ENCODE data around the gene SOX3.

SOX3 gene

DNA sequence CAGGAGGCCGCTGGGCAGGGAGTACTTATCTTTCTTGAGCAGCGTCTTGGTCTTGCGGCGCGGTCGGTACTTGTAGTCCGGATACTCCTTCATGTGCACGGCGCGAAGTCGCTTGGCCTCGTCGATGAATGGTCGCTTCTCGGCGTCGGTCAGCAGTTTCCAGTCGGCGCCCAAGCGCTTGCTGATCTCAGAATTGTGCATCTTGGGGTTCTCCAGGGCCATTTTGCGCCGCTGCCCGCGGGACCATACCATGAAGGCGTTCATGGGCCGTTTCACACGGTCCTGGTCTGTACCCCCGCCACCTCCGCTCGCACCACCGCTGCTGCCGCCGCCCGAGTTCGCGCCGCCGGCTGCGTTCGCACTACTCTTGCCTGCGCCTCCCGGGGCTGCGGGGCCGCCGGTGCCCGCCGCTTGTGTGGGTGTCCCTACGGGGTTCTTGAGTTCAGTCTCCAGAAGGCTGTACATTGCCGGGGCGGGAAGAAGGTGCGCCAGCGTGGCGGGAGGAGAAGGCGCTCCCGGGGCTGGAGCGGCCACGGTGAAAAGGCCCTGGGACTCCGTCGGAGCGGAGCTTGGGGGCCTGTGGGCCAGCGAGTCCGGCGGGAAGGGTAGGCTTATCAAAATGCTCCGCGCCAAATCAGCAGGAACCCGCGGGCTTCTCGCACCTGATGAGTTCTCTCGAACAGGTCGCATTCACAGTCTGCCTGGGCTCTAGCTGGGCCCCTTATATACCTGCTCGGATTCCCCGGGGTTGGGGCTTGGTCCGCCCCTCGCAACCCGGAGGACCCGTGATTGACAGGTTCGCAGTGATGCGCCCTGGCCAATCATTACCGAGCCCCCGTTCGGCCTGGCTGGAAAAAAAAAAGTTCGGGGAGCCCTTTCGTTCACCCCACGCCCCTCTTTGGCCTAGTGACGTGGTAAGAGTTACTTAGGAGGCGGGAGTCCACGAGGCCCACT lies at the start of gene SOX3:
Gene SOX3, minus strand, starts transcription at position 699 of the 954 bp plus-strand sequence. Its CDS starts 9 bp downstream, at position 690.
- DNase-seq: no peak

DNA sequence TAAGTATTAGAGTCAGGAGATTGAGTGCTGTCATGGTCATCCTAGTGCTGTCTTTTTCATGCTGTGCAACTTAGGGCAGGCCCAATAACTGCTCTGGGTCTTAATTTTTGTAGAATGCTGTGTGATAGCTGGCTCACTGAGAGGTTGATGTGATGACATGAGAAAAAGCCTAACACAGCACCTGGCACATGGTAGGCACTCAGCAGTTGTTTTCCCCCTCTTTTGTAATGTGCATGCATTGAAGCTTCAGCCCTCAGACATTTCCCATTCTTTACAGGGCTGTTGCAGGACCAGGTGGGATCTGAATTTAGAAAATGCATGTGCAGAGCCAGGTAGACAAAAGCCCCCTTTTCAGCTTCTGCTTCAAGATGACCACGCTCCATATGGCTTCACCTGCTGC lies 44.1 kb upstream of the SOX3 start:
- no peak for DNase-seq

DNA sequence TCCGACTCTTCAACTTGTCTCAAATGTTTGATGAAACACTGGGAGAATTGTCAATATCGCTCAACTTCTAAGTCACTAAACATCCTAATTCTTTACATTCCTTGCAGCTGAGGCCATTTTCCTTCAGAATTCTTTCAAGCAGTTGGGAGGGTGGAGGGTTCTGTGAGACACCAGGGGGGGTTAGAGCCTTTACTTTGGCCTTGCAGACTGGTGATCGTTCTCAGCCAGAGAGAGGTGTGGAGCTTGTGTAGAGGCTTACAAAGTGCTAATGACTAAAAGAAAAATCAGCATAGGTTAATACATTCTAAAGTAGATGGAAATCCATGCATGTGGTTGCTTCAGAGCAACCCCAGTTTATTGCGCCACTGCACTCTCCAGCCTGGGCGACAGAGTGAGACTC lies 21.3 kb upstream of the SOX3 start:
- DNase-seq: no peak

DNA sequence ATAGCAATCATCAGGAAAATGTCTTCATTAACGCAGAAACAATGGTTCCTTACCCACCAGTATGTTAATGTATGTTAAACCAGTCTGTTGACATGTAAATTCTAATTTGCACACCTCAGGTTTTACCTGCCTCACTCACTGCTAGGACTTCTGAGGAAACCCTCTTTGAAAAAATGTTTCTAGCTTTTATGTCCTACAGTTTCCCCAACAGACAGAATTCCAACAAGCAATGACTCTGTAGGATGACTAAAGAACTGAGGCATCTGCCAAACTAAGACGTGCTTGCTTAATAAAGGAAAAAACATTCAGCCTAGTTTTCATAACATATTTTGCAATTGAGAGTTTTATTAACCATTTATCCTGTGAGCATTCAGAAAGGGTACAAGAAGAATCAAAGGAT lies 20.6 kb upstream of the SOX3 start:
- no peak for DNase-seq

DNA sequence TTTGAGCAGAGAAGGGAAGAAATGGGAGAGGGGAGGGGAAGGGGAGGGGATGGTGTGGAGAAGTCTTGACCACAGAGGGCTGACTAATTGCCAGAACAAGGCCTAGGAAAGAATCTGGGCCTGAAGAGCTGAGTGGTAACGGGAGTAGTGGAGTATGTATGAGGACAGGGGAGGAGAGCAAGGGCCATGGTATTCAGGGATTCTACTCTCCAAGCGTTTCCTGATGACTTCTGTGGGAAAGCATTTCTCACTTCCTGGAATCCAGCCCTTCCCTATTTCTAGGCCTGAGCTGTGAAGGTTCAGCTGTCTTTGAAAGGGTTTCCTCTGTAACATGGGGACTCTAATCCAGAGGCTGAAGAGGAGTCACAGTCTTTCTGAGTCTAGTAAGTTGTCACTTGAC lies 19.7 kb upstream of the SOX3 start:
- no peak for DNase-seq

DNA sequence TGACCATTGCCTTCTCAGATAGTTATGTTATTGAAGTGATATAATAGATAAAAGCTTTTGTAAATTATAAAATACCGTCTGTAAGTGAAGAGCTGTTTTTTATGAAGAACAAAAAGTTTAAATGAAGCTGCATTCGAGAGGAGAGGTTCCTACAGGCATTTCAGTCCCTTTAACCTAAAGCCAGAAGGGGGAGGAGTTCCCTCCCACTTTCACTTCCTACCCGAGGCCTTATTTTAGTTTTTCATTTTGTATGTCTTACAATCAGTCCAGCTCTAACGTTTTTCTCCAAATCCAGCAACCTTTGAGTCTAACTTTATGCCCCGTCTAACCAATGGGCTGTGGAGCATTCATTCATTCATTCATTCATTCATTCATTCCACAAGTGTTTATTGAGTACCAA lies 16.5 kb upstream of the SOX3 start:
- no peak for DNase-seq

DNA sequence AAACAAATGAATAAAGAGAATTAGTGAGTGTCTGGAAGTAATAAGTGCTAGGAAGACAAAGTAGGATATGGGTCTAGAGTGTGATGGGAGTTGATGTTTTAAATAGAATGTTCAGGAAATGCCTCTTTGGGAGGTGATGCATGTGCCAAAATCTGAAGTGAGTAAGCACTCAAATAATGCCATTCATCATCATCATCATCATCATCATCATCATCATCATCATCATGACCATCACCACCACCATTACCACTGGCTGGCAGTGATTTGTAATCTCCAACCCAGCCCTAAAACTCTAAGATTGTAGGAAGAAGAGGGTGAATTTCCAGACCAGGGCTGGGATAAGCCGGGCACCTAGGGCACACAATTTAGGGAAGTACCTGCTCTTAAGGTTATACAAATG lies 9.7 kb upstream of the SOX3 start:
- DNase-seq: no peak

DNA sequence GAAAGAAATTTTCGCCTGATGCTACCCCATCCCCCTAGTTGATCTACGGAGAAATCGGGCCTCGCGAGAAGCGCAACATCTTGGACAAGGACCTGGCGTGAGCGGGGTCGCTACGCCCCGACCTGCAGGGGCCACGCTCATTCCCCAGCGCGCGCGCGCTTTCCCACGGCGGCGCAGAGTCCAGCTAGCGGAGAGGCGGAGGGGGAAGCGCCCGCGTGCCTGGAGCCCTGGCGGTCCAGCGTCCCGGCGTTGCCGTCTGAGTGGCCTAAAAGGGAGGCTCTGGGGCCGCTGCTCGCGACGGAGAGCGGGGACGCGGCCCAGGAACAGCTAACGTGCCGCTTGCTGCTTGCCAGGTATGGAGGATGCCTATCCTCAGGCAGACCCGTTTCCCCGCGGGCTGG lies 6.0 kb upstream of the SOX3 start:
- DNase-seq: no peak

DNA sequence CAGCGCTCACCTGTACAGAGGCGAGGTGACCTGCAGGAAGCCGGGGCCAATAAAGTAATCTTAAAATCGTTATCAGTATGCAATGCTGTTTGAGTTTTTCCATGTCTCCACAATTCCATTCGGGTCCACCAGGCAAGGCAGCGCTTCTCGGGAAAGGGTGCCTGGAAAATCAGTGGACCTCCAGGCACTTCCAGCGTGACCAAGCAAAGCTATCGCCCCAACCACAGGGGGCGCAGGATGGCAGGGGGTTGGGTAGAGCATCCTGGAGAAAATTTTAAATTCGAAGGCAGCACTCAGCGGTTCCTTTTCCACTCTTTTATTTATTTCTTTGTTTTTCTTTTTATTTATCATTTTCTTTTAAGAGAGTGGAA lies 5.4 kb upstream of the SOX3 start:
- no peak for DNase-seq

DNA sequence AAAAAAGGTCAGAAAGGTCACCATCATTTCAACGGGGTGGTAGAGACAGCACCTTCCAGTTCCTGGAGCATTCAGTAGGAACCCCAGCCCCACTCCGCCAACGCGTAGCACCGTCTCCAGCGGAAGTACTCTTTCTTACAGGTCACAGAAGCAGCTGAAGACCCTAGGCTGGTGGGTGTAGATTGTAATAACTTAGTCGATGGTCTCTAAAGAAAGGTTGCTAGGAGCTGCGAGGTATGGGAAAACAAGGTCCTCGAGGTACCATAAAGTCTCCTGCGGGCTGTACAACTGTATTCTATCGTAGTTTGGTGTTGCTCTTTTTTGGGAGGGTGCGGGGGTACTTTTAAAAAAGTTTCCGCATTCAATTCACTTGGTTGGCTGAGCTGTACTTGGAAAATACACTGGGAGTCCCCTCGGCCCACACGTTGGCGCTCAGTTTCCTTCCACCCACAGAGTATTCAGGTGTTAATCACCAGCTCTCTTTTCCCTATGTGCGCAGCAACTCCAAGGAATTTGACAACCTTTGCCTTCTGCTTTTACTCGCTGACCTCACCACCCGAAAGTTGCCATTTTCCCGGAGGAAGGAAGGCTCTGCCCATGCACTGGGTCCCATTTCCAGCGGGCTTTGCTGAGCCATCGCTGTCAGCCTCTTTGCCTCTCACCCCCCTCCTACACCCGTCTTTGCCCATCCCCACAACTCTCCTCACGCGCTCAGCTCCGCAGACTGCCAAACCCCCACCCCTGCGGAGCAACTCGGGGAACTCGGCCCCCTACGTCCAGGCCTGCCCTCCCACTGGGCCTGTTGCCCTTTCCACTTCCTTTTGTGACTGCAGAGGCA lies 4.8 kb upstream of the SOX3 start:
- DNase-seq: no peak

DNA sequence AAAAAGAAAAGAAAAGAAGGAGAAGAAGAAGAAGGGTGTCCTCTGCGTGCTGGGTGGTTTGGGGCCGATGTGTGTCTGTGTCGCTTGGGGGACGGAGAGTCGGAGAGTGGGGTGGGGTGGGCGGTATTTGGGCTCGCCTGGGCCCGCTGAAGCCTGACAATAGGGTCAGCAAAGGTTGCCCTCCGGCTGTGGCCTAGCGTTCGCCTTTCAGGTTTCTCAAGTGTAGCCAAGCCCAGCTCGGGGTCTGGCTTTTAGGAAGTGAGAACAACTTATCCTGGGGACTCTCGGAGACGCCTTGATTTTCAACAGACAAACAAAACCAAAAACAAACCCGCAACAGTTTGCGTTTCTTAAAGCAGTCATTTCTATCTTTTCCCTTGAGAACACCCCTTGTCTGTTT lies 4.1 kb upstream of the SOX3 start:
- no peak for DNase-seq

DNA sequence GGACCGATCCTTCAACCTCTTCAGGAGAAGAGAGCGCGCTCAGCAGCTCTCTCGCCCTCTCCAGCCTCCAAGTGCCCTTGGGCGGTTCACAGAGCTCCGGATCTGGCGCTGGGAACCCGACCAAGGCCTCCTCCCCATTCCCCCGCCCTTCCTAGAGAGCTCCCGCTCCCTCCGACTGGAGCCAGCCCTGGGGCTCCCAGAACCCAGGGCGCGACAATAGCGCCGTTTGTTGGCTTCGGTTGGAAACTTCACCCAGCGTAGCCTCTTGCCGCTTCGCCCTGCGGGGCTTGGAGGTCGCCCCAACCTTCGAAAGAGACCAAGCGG lies 3.1 kb upstream of the SOX3 start:
- peak; percentile 50 for DNase-seq

DNA sequence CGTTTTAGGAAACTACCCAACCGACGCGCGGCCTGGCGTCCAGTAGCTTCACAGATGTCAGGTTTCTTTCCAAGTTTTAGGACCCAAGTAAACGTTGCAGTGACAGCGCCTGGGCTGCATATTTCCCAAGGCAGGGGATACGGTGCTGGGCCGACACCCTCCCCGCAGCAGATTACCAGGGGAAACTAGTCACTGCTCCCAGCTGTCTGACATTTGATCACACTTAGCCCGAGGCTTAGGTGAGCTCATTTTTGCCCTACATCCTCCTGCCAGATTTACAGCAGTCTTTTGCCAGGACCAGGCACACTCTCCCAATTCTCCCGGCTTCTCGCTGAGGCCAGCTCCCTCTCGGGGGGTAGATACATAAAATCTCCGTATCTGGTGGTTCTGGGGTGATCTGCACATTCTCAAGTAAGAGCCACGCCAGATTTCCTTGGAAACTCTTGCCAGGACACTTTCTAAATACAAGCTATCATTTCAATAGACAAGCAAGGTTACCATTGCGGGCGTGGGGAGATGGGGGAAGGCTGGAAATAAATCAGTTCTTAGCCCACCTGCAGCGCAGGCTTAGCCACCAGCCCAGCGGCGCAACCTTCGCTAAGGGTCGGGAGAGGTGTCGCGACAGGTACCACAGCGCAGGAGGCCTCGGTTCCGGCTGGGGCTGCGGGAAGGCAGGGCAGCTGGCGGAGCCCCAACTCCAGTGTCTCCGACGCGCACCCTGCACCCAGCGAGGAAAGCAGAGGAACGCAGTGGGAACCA lies 2.5 kb upstream of the SOX3 start:
- peak; percentile 27 for DNase-seq

DNA sequence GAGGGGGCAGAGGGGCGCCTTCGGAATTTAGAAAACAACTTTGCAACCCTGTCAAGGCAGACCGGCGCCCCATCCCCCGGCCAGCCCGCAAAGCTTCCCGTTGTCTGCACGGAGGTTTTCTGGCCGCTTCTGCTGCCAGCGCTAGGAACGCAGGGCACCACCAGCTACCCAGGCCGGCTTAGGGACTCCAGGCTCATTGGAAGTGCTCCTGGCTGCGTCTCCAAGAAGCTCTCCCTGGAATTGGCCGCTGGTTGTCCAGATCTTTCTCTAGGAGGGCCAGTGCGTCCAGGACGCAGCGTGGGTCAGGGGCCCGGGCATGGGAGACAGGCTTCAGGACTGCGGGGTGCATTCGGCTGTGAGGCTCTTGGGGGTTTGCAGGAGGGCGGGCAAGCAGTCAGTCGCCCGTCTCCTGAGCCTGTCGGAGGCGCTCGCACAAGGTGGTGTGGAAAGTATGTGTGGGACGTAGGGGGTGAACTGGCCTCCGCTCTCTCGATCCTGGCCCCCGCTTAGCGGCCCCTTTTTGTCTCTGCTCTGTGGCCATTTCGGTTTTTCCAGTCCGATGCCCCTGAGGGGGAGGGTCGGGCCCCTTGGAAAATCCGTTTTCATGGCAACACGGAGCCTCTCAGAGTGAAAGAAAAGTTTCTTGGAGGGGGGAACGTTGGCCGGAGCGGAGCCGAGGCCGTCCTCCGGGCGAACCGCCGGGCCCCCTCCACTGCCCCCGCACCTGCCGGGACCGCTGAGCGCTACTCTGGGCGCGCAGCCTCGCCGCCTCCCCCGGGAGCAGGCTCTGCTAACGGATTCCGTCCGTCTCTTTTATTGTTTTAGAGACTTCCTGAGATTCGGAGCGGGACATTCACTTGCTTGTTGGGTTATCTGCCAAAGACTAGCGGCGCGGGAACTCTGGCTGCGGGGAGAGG lies 810 bp upstream of the SOX3 start:
- no peak for DNase-seq

DNA sequence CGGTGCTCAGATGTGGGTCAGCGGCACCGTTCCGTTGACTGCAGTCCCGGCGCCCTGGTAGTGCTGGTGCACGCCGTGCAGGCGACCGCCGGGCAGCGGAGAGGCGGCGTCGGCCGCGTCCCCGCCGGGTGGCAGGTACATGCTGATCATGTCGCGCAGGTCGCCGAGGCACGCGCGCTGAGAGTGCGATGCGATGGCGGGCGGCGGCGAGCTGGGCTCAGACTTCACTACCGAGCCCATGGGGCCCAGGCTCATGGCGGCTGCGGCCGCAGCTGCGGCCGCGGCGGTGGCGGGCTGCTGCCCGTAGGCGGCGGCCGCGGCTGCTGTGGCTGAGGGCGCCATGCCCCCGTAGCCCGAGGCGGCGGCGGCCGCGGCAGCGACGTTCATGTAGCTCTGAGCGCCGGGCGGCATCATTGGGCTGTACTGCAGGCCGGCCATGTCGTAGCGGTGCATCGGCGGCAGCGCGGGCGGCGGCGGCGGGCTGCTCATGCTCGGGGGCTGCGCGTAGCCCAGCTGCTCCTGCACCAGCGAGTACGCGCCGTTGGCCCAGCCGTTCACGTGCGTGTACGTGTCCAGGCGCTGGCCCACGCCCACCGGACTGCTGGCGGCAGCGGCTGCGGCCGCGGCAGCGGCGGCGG lies 1.0 kb downstream of the SOX3 start:
- DNase-seq: no peak

DNA sequence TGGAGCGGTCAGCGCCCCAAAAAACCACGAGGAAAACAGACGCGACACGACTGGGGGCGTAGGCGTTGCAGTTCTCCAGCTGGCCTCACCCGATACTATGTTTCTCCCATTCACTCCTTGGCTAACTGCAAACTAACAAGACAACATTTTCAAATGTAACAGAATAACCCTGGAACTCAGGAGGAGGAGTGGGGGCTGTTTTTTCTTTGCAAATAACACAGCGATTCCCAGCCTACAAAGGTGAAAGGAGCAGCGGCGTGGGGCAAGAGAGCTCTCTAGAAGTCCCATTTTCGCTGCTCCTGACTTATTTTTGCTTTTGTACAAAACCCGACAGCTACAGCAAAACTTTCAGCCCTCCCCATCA lies 1.6 kb downstream of the SOX3 start:
- no peak for DNase-seq

DNA sequence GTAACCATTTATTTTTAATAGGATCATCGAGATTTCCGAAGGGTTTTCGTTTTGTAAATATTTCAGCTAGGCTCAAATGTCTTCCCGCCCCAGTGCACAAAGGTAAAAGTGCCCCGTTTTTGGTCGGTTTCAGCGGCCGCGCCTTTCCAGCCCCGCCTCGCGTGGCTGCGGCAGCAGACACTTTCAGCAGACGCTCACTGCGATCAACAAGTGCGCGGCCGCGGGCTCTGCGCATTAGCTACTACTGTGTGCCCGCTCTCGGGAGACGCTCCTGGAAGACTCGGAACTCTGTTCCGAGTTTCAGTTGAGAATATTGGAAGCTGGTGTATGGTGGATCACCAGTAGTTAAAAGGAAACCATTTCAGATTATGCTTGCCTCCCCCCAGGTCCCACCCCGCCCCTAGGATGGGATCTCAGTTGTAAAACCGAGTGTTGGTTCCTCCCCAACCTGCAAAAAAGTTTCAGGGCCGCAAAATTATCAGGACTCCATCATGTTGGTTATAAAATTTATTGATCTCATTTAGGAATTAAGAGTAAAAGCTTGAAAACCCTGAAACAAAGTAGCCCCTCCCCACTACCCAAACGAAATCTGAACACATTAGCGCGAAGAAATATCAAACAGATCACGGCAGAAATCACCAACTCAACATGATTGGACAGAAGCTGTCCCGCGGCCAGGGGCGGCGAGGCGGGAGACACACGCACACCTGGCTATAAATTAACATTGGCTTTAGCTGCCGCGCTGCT lies 2.2 kb downstream of the SOX3 start:
- no peak for DNase-seq

DNA sequence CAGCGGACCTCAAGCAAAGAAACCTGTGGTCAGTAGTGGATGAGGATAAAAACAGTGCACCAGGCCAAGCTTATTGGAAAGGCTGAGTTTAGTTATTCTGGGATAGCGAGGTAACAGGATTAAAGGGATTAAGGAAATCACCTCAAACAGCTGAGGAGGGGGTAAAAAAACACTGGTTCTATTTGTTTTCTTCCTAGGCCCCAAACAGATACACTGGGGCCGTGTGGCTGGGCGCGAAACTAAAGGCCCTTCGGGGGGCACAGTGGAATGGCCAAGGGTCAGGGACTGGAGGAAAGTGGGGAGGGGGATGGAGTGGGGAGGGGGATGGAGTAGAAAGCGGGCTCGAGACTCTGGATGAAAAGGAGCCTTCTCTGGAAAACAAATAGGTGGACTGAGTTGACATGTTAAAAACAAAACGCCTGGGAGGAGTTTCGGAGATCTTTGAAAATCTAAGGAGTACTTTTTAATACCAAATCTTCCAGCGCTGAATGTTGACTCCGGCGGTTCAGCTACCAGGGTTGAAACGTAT lies 2.9 kb downstream of the SOX3 start:
- no peak for DNase-seq

DNA sequence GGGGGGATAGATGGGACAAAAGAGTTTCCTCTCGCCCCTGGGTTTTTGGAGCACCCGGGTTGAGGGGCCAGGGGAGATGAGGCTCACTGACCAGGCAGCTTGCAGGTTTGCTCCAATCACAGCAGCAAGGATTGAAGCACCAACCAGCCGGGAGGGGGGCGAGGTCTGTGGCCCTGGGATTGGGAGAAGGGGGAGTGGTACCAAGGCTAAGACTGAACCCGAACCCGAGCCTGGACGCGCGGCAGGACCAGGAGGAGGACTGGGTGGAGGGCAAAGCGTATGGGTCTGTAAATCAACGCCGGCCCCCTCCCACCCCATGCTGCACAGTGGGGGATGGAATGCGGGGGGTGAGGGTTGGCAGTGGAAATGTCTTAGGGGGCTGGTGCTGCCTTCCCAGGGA lies 3.5 kb downstream of the SOX3 start:
- no peak for DNase-seq

DNA sequence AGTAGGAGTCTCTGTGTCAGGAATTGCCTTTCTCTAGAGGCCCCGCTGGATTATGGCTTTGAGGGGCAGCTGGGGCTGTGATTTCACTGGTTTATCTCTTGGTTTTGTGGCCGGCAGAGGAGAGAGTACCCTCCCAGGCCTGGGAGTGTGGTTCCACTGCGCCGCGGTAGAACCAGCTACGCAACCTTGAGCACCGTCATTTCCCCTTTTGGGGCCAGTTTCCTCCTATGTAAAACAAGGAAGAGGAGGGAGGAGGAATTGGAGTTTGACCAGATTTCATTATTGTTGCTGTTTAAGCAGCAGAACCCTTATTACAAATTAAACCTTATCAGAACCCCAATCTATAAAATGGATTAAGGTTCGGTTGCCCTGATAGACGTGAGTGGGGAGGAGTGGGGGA lies 4.4 kb downstream of the SOX3 start:
- DNase-seq: no peak

DNA sequence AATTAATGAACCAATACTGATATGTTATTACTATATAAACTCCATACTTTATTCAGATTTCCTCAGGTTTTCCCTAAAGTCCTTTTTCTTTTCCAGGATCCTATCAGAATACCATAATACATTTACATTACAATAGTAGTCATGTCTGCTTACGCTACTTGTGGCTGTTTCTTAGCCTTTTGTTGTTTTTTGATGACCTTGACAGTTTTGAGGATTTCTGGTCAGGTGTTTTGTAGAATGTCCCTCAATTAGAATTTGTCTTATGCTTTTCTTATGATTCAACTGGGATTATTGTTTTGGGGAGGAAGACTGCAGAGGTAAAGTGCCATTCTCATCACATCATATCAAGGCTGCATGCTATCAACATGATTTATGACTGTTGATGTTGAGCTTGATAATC lies 9.1 kb downstream of the SOX3 start:
- no peak for DNase-seq
